ENCODE data around the gene RAB29. TPM values are rescaled to one million over a fixed set of nuclear protein-coding genes. Genes with fewer than 3 reads are reported as not detected.

Gene RAB29
- total and polyA plus RNA-seq, 2 donors (not counting 3 experiments of a cell fraction or from before 2014, with no cell fraction given) = 18.1 to 18.8 TPM

- no peaks in the 10 kb centered on the region for H3K9me1 ChIP-seq (replicated peaks; ENCODE audit: control insufficient read depth, extremely low read depth, insufficient read depth, low read length)
- no peaks in the 10 kb centered on the region for H4K20me1 ChIP-seq (replicated peaks; ENCODE audit: control insufficient read depth, extremely low read depth, insufficient read depth, low read length)
- intact Hi-C loops (cut with micrococcal nuclease) (loop anchor here (1.0 kb wide), 2 partner anchors 25 to 63 kb away; partner anchors contain the start of genes RAB29 and SLC41A1), dilution Hi-C loops (cut with MboI; ENCODE audit: extremely low pct_ligation_motif_present, low sequenced_read_pairs) (no loop called here)
- CTCF ChIA-PET = interaction anchor here (2.5 kb wide), 1 partner anchor 92 kb away, joined by 12 read pairs; no protein-coding TSS in a partner anchor
- no peak for TF ChIP-seq MAX (IDR thresholded peaks at IDR 0.05; ENCODE audit: insufficient read depth, insufficient read length)
- no peak for TF ChIP-seq CTCF (IDR thresholded peaks at IDR 0.05; ENCODE audit: extremely low read depth in 1 of 2, insufficient read depth in 1 of 2, low read depth in 1 of 2, low read length in 2 of 2)
- no peak for TF ChIP-seq JUN (IDR thresholded peaks at IDR 0.05; ENCODE audit: borderline replicate concordance, insufficient read depth, insufficient read length, low read depth)
- no peak for TF ChIP-seq FOS (IDR thresholded peaks at IDR 0.05; ENCODE audit: borderline replicate concordance, insufficient read depth, low read length)
- no peak for TF ChIP-seq GATA2 (IDR thresholded peaks at IDR 0.05; ENCODE audit: insufficient read depth, insufficient read length, low read depth, low read length)
- TF ChIP-seq MYC (IDR thresholded peaks at IDR 0.05; ENCODE audit: low read depth, low read length) = no peak
- TF ChIP-seq EZH2 (IDR thresholded peaks at IDR 0.05; ENCODE audit: borderline replicate concordance, low read depth, low read length, severe bottlenecking) = no peak
- TF ChIP-seq POLR2A (IDR thresholded peaks at IDR 0.05; ENCODE audit: low read depth, low read length) = no peak
- BruUV-seq (replicated peaks) = TSS peak; percentile 57
- POLR2A ChIA-PET = no interaction called here
- peaks cover 41% of the 10 kb centered on the region for H3K79me2 ChIP-seq (ENCODE audit: control insufficient read depth, insufficient read depth, low read length)
- H2AFZ ChIP-seq (ENCODE audit: low read depth, low read length) = peak within 1 kb of the TSS; percentile 75
- H3K9me3 ChIP-seq (replicated peaks; ENCODE audit: control insufficient read depth, insufficient read depth, low read length) = no peaks in the 10 kb centered on the region
- peaks cover 8 to 14% of the 10 kb centered on the region in 2 experiments for H3K27me3 ChIP-seq (ENCODE audit: control insufficient read depth in 2 of 2, insufficient read depth in 2 of 2, low read length in 2 of 2)
- H3K4me1 ChIP-seq (ENCODE audit: control insufficient read depth, extremely low read depth, insufficient read depth, low read length) = peaks cover 28% of the 10 kb centered on the region
- DNase-seq (ENCODE audit: low read depth, low spot score) (peak; percentile 98), FAIRE-seq (peak; percentile 97)
- peak within 1 kb of the TSS; percentile 64 to 86 (median 77) for H3K4me3 ChIP-seq (replicated peaks in 1 of 3; ENCODE audit: insufficient read depth in 1 of 3, low read depth in 1 of 3, low read length in 3 of 3)
- peak within 1 kb of the TSS; percentile 91 for H3K9ac ChIP-seq (replicated peaks; ENCODE audit: extremely low read depth, insufficient read depth, low read length)
- peak within 1 kb of the TSS; percentile 96 for H3K4me2 ChIP-seq (ENCODE audit: insufficient read depth, low read length)
- peak within 1 kb of the TSS; percentile 97 for H3K27ac ChIP-seq (ENCODE audit: insufficient read depth, low read depth, low read length)
- no peaks in the 10 kb centered on the region for H3K36me3 ChIP-seq (ENCODE audit: control insufficient read depth in 2 of 2, extremely low read depth in 1 of 2, insufficient read depth in 2 of 2, low read length in 2 of 2)
Measured at GRCh38 chr1:205750138-205751035, 24.9 kb downstream of the RAB29 start, which contains the start of gene NUCKS1. Gene NUCKS1, minus strand, starts transcription at chr1:205750182. Its CDS starts 209 bp downstream, at chr1:205749973.

All from endothelial cell of umbilical vein (primary cell).